ENCODE results near the gene RAP2C.
A peak's percentile ranks its signal among the peaks of the same experiment; 100 is the strongest.
"Not testable (repeated sequence)": the region's sequence is repeated elsewhere in the genome, so short reads cannot be mapped to it uniquely, and the experiment has no call there.

RAP2C gene

GRCh38 chrX:132206259-132206658, 13.0 kb downstream of the RAP2C start:
- DNase-seq, result no peak
- intact Hi-C loops (cut with DNase I), result no loop called here

GRCh38 chrX:132204629-132205028, 14.6 kb downstream of the RAP2C start:
- no peak for DNase-seq
- intact Hi-C loops (cut with DNase I), result no loop called here

GRCh38 chrX:132200976-132201375, 18.3 kb downstream of the RAP2C start:
- intact Hi-C loops (cut with DNase I), result no loop called here
- no peak for DNase-seq

- no peak for DNase-seq
- intact Hi-C loops (cut with DNase I), result no loop called here
Measured at GRCh38 chrX:132199941-132200340, 19.3 kb downstream of the RAP2C start.

GRCh38 chrX:132193872-132194574, 25.2 kb downstream of the RAP2C start:
- intact Hi-C loops (cut with DNase I), result no loop called here
- no peak for DNase-seq

GRCh38 chrX:132191938-132192337, 27.3 kb downstream of the RAP2C start:
- no peak for DNase-seq
- intact Hi-C loops (cut with DNase I), result no loop called here

- no peak for DNase-seq
- intact Hi-C loops (cut with DNase I), result no loop called here
Measured at GRCh38 chrX:132188175-132188574, 31.1 kb downstream of the RAP2C start.

- intact Hi-C loops (cut with DNase I), result no loop called here
- DNase-seq, result no peak
Measured at GRCh38 chrX:132187451-132187850, 31.8 kb downstream of the RAP2C start.

GRCh38 chrX:132184871-132185270, 34.4 kb downstream of the RAP2C start:
- intact Hi-C loops (cut with DNase I), result no loop called here
- no peak for DNase-seq

GRCh38 chrX:132181364-132181763, 37.9 kb downstream of the RAP2C start:
- intact Hi-C loops (cut with DNase I), result no loop called here
- DNase-seq, result peak in 11 of 42 donors; percentile 1 to 42 (median 8)

- intact Hi-C loops (cut with DNase I), result no loop called here
- no peak for DNase-seq
Measured at GRCh38 chrX:132180929-132181328, 38.3 kb downstream of the RAP2C start.

GRCh38 chrX:132173647-132174046, 45.6 kb downstream of the RAP2C start:
- intact Hi-C loops (cut with DNase I), result no loop called here
- DNase-seq, result no peak

- DNase-seq, result no peak
- intact Hi-C loops (cut with DNase I), result no loop called here
Measured at GRCh38 chrX:132171881-132172280, 47.4 kb downstream of the RAP2C start.

- intact Hi-C loops (cut with DNase I), result no loop called here
- DNase-seq, result no peak
Measured at GRCh38 chrX:132171478-132171877, 47.8 kb downstream of the RAP2C start.

- DNase-seq, result no peak
- intact Hi-C loops (cut with DNase I), result no loop called here
Measured at GRCh38 chrX:132169554-132169953, 49.7 kb downstream of the RAP2C start.

GRCh38 chrX:132165651-132166050, 53.6 kb downstream of the RAP2C start:
- intact Hi-C loops (cut with DNase I), result no loop called here
- no peak for DNase-seq

GRCh38 chrX:132165005-132165404, 54.2 kb downstream of the RAP2C start:
- intact Hi-C loops (cut with DNase I), result no loop called here
- no peak for DNase-seq

- intact Hi-C loops (cut with DNase I), result not testable (repeated sequence)
Measured at GRCh38 chrX:132163094-132163493, 56.2 kb downstream of the RAP2C start.

GRCh38 chrX:132153166-132153565, 66.1 kb downstream of the RAP2C start:
- intact Hi-C loops (cut with DNase I), result no loop called here
- DNase-seq, result no peak

More at GRCh38 chrX:132163094-132163493, 56.2 kb downstream of the RAP2C start:
- DNase-seq, result not testable (repeated sequence)
